ENCODE measurements around the gene FBXO47.

- TF ChIP-seq, protein P1, sequence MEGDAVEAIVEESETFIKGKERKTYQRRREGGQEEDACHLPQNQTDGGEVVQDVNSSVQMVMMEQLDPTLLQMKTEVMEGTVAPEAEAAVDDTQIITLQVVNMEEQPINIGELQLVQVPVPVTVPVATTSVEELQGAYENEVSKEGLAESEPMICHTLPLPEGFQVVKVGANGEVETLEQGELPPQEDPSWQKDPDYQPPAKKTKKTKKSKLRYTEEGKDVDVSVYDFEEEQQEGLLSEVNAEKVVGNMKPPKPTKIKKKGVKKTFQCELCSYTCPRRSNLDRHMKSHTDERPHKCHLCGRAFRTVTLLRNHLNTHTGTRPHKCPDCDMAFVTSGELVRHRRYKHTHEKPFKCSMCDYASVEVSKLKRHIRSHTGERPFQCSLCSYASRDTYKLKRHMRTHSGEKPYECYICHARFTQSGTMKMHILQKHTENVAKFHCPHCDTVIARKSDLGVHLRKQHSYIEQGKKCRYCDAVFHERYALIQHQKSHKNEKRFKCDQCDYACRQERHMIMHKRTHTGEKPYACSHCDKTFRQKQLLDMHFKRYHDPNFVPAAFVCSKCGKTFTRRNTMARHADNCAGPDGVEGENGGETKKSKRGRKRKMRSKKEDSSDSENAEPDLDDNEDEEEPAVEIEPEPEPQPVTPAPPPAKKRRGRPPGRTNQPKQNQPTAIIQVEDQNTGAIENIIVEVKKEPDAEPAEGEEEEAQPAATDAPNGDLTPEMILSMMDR (IDR thresholded peaks at IDR 0.05) = no peak
- TF ChIP-seq POLR2AphosphoS5 (IDR thresholded peaks at IDR 0.05) = no peak
- TF ChIP-seq POLR2A (IDR thresholded peaks at IDR 0.05) = no peak
- TF ChIP-seq EP300 (IDR thresholded peaks at IDR 0.05) = no peak
Observed at GRCh38 chr17:39008633-39009032, 41.4 kb upstream of the FBXO47 start.

Data from upper lobe of left lung (tissue), 4 donors.